Measurements from ENCODE around the gene NYAP2.

DNA sequence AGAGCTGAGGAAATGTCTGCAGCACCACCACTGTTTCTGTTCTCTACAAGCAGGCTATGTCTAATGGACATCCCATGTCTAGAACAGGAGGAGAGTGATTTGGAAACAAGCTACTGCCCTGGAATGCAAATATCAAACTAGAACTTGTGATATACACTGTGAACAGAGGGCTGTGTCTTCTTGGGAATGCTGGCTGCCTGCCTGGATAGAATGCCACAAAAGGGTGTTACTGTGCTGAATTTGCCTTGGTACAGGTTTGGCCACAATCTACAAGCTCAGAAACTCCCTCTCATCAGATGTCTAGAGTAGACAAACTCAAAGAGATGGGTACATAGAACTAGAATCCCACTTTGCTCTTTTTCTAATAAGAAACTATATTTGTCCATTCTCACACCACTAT is 170.5 kb downstream of the NYAP2 start:
- TF ChIP-seq, protein P1, sequence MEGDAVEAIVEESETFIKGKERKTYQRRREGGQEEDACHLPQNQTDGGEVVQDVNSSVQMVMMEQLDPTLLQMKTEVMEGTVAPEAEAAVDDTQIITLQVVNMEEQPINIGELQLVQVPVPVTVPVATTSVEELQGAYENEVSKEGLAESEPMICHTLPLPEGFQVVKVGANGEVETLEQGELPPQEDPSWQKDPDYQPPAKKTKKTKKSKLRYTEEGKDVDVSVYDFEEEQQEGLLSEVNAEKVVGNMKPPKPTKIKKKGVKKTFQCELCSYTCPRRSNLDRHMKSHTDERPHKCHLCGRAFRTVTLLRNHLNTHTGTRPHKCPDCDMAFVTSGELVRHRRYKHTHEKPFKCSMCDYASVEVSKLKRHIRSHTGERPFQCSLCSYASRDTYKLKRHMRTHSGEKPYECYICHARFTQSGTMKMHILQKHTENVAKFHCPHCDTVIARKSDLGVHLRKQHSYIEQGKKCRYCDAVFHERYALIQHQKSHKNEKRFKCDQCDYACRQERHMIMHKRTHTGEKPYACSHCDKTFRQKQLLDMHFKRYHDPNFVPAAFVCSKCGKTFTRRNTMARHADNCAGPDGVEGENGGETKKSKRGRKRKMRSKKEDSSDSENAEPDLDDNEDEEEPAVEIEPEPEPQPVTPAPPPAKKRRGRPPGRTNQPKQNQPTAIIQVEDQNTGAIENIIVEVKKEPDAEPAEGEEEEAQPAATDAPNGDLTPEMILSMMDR (conservative IDR thresholded peaks at IDR 0.05; ENCODE audit: low read depth, low read length), result no peak
- no peak for TF ChIP-seq EZH2 (IDR thresholded peaks at IDR 0.05; ENCODE audit: borderline replicate concordance, low read depth, low read length, poor library complexity, severe bottlenecking)

Measured in A673 (cell line).